ENCODE results near the gene QTRT2.

DNA sequence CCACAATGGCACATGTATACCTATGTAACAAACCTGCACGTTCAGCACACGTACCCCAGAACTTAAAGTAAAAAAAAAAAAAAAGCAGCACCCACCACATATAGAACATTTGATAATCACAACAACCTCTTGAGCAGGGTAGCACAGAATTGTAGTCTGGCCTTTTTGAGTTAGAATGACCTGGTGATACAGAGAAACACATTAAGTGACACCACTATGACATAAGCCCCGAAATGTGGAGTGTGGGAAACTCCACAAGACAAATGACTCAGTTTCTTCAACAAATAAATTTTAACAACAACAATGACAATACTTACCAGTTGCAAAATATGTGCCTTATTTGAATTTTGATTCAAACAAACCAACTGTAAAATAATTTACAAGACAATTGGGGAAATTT lies 76.0 kb downstream of the QTRT2 start:
- TF ChIP-seq, protein P1, sequence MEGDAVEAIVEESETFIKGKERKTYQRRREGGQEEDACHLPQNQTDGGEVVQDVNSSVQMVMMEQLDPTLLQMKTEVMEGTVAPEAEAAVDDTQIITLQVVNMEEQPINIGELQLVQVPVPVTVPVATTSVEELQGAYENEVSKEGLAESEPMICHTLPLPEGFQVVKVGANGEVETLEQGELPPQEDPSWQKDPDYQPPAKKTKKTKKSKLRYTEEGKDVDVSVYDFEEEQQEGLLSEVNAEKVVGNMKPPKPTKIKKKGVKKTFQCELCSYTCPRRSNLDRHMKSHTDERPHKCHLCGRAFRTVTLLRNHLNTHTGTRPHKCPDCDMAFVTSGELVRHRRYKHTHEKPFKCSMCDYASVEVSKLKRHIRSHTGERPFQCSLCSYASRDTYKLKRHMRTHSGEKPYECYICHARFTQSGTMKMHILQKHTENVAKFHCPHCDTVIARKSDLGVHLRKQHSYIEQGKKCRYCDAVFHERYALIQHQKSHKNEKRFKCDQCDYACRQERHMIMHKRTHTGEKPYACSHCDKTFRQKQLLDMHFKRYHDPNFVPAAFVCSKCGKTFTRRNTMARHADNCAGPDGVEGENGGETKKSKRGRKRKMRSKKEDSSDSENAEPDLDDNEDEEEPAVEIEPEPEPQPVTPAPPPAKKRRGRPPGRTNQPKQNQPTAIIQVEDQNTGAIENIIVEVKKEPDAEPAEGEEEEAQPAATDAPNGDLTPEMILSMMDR (IDR thresholded peaks at IDR 0.05): no peak
- TF ChIP-seq POLR2A (IDR thresholded peaks at IDR 0.05) (no peak), EP300 (IDR thresholded peaks at IDR 0.05) (no peak), POLR2AphosphoS5 (IDR thresholded peaks at IDR 0.05) (no peak)

Measured in suprapubic skin (tissue), 4 donors.